Measurements from ENCODE around the gene ADGRB2.

Gene ADGRB2

DNA sequence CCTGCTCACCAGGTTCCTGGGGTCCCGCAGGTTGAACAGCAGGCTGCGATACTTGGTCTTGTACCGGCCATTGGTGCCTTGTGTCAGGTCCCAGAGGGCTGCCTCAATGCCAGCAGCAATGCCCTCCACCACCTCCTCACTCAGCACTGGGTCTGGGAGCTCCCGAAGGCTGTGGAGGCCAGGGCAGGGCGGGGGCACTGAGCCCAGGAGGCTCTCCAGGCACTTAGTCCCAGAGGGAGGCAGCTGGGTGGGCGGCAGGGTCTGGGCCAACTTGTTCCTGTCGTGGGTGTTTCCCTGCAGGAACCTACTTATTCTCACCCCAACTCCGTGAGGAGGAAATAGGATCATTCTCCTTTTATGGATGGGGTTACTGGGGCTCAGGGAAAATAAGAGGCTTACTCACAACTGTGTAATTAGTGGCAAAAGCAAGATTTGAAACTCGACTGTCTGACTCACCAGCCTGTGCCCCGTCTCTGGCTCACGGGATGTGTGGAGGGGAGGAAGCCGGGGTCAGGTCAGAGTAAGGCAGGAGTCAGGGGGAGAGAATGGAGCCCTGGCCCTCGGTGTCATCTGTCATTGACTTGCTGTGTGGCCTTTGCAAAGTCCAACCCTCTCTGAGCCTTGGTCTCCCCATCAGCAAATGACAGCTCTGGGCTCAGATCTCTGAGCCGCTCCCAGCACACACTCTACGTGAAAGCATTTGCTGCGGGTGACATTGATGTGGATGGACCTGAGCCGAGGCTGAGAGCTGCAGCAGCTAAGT lies 34.5 kb upstream of the ADGRB2 start:
- no peak overlapping the region for H3K4me3 ChIP-seq (ENCODE audit: low read length)
- H3K79me2 ChIP-seq (ENCODE audit: low read length), result no peaks in the 10 kb centered on the region
- no peak overlapping the region for H3K27ac ChIP-seq (ENCODE audit: low read length)

DNA sequence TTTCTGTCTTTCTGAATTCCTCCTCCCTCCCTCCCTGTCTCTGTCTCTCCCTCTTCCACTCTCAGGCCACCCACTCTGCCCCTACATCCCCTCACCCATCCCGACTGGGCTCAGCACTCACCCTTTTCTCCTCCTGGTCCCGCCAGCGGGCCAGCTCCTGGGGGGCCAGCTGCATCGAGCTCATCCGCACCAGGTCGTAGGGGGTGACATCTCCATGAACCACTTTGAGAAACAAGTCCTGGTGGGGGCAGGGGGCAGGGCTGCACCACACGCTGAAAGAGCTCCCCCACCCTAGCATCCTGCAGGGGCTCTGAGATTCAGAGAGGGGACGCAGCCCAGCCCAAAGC lies 33.9 kb upstream of the ADGRB2 start:
- no peaks in the 10 kb centered on the region for H3K9me3 ChIP-seq (replicated peaks; ENCODE audit: insufficient read depth, low read length)
- H4K20me1 ChIP-seq (ENCODE audit: insufficient read depth, low read length), result no peaks in the 10 kb centered on the region
- no peak overlapping the region for H3K27ac ChIP-seq (ENCODE audit: low read length)
- H3K79me2 ChIP-seq (ENCODE audit: low read length), result no peaks in the 10 kb centered on the region
- H3K4me1 ChIP-seq (ENCODE audit: low read length), result no peaks in the 10 kb centered on the region
- H3F3A ChIP-seq (ENCODE audit: insufficient read depth, low read length), result no peaks in the 10 kb centered on the region
- peaks cover 61% of the 10 kb centered on the region for H3K27me3 ChIP-seq (replicated peaks; ENCODE audit: insufficient read depth, low read length)
- no peaks in the 10 kb centered on the region for H3K9me2 ChIP-seq (replicated peaks; ENCODE audit: insufficient read depth, low read length)
- DNase-seq, result no peak
- no peak overlapping the region for H3K4me2 ChIP-seq (ENCODE audit: low read depth, low read length)
- H3K36me3 ChIP-seq (replicated peaks; ENCODE audit: insufficient read depth, low read length), result no peaks in the 10 kb centered on the region
- H3K4me3 ChIP-seq (ENCODE audit: low read length), result no peak overlapping the region
- no peak overlapping the region for H3K9ac ChIP-seq (ENCODE audit: low read length)
- no peak for TF ChIP-seq EZH2phosphoT487 (IDR thresholded peaks at IDR 0.05; ENCODE audit: low read length)
- TF ChIP-seq EZH2 (optimal IDR thresholded peaks at IDR 0.05; ENCODE audit: low read depth, low read length), result no peak
- TF ChIP-seq, protein P1, sequence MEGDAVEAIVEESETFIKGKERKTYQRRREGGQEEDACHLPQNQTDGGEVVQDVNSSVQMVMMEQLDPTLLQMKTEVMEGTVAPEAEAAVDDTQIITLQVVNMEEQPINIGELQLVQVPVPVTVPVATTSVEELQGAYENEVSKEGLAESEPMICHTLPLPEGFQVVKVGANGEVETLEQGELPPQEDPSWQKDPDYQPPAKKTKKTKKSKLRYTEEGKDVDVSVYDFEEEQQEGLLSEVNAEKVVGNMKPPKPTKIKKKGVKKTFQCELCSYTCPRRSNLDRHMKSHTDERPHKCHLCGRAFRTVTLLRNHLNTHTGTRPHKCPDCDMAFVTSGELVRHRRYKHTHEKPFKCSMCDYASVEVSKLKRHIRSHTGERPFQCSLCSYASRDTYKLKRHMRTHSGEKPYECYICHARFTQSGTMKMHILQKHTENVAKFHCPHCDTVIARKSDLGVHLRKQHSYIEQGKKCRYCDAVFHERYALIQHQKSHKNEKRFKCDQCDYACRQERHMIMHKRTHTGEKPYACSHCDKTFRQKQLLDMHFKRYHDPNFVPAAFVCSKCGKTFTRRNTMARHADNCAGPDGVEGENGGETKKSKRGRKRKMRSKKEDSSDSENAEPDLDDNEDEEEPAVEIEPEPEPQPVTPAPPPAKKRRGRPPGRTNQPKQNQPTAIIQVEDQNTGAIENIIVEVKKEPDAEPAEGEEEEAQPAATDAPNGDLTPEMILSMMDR (IDR thresholded peaks at IDR 0.05; ENCODE audit: low read length), result no peak
- no peak overlapping the region for H2AFZ ChIP-seq (ENCODE audit: low read length)

More for the DNA sequence above, 34.5 kb upstream of the ADGRB2 start:
- H3K4me2 ChIP-seq (ENCODE audit: low read depth, low read length), result no peak overlapping the region
- no peak overlapping the region for H3K9ac ChIP-seq (ENCODE audit: low read length)
- no peaks in the 10 kb centered on the region for H3K9me2 ChIP-seq (replicated peaks; ENCODE audit: insufficient read depth, low read length)
- no peaks in the 10 kb centered on the region for H4K20me1 ChIP-seq (ENCODE audit: insufficient read depth, low read length)
- H2AFZ ChIP-seq (ENCODE audit: low read length), result no peak overlapping the region
- H3K4me1 ChIP-seq (ENCODE audit: low read length), result no peaks in the 10 kb centered on the region
- H3K9me3 ChIP-seq (replicated peaks; ENCODE audit: insufficient read depth, low read length), result no peaks in the 10 kb centered on the region
- no peaks in the 10 kb centered on the region for H3K36me3 ChIP-seq (replicated peaks; ENCODE audit: insufficient read depth, low read length)
- DNase-seq, result no peak
- H3F3A ChIP-seq (ENCODE audit: insufficient read depth, low read length), result no peaks in the 10 kb centered on the region
- TF ChIP-seq EZH2phosphoT487 (IDR thresholded peaks at IDR 0.05; ENCODE audit: low read length), result no peak
- no peak for TF ChIP-seq EZH2 (optimal IDR thresholded peaks at IDR 0.05; ENCODE audit: low read depth, low read length)
- TF ChIP-seq, protein P1 (IDR thresholded peaks at IDR 0.05; ENCODE audit: low read length), result no peak
- H3K27me3 ChIP-seq (replicated peaks; ENCODE audit: insufficient read depth, low read length), result peaks cover 59% of the 10 kb centered on the region

DNA sequence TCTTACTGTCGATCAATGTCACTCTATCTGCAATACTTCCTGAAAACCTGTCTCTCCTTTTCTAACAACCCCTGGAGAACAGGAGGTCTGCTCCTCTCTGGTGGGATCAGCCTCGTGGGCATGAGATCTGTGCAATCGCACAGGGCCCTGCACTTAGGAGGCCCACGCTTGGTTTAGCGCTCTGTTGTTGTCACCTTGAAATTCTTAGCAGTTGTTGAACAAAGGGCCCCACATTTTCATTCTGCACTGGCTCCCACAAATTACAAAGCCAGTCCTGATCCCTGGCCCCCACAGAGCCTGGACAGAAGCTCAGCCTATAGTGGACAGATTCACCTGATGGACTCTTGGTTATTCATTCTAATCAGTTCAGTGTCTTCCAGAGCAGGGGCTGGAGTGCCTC lies 33.1 kb upstream of the ADGRB2 start:
- DNase-seq, result no peak
- H3K4me1 ChIP-seq (ENCODE audit: low read length), result no peaks in the 10 kb centered on the region
- H2AFZ ChIP-seq (ENCODE audit: low read length), result no peak overlapping the region
- no peaks in the 10 kb centered on the region for H3K9me3 ChIP-seq (replicated peaks; ENCODE audit: insufficient read depth, low read length)
- H3K9me2 ChIP-seq (replicated peaks; ENCODE audit: insufficient read depth, low read length), result no peaks in the 10 kb centered on the region
- H3K9ac ChIP-seq (ENCODE audit: low read length), result no peak overlapping the region
- H3K27me3 ChIP-seq (replicated peaks; ENCODE audit: insufficient read depth, low read length), result peaks cover 64% of the 10 kb centered on the region
- no peak overlapping the region for H3K27ac ChIP-seq (ENCODE audit: low read length)
- H3K79me2 ChIP-seq (ENCODE audit: low read length), result no peaks in the 10 kb centered on the region
- H3K4me3 ChIP-seq (ENCODE audit: low read length), result no peak overlapping the region
- TF ChIP-seq, protein P1 (IDR thresholded peaks at IDR 0.05; ENCODE audit: low read length), result no peak
- TF ChIP-seq EZH2phosphoT487 (IDR thresholded peaks at IDR 0.05; ENCODE audit: low read length) (no peak), EZH2 (optimal IDR thresholded peaks at IDR 0.05; ENCODE audit: low read depth, low read length) (no peak)
- H4K20me1 ChIP-seq (ENCODE audit: insufficient read depth, low read length), result no peaks in the 10 kb centered on the region
- H3K4me2 ChIP-seq (ENCODE audit: low read depth, low read length), result no peak overlapping the region
- no peaks in the 10 kb centered on the region for H3K36me3 ChIP-seq (replicated peaks; ENCODE audit: insufficient read depth, low read length)
- no peaks in the 10 kb centered on the region for H3F3A ChIP-seq (ENCODE audit: insufficient read depth, low read length)

Data from MM.1S (cell line).